HepG2 (cell line): Measurements from ENCODE around the gene CHD9NB. TPM values are rescaled to one million over a fixed set of nuclear protein-coding genes. Genes with fewer than 3 reads are reported as not detected.
A peak's percentile ranks its signal among the peaks of the same experiment; 100 is the strongest.
"Not testable (repeated sequence)": the region's sequence is repeated elsewhere in the genome, so short reads cannot be mapped to it uniquely, and the experiment has no call there.

ENCODE experiments used
- ATAC-seq: fragments of 200-7000 bp; cut with Tn5 transposase; 3 replicates; pipeline ENCODE4 v1.9.1; 2020; ENCODE audit warnings: mild to moderate bottlenecking, moderate library complexity
- BruUV-seq: library from RNA; stranded (reverse); fragments of 400-500 nt; replicated peaks from 2 replicates; lab custom pipeline; 2021; lab: Mats Ljungman, UMichigan
- CTCF ChIA-PET: fragments of 300-600 bp; formaldehyde crosslinking; extraction: SDS; loops from one replicate; lab custom pipeline; 2021; ENCODE audit warnings: low total read pairs, inconsistent platforms, low intra/inter-chr PET ratio; lab: Yijun Ruan, JAX
- POLR2A ChIA-PET: fragments of 350-600 bp; sonication (Branson Sonifier 250); formaldehyde crosslinking; loops from one replicate; lab custom pipeline; 2020; ENCODE audit warnings: antibody characterized with exemption, inconsistent platforms; lab: Yijun Ruan, JAX
- DNase-seq: peaks from one replicate; pipeline ENCODE4 v3.0.0-alpha.2; 2015; ENCODE audit warnings: low spot score
- FAIRE-seq: peaks from 3 replicates; lab custom pipeline; 2011; peaks lifted over from hg19 to GRCh38; lab: Jason Lieb, UNC
- H2AFZ ChIP-seq: one replicate; pipeline ENCODE4 v1.6.1; 2011; ENCODE audit warnings: low read length, inconsistent platforms
- H3K27ac ChIP-seq: fragments of 300-600 bp; 3 replicates; pipeline ENCODE4 v1.8.0; 2011; ENCODE audit warnings: mixed run types, mild to moderate bottlenecking, mixed read lengths, low read length, inconsistent platforms; ENCODE audit not compliant: insufficient read depth; ENCODE audit errors: extremely low read length
- H3K27me3 ChIP-seq, 2 experiments: fragments of 200-600 bp in 1 of 2; 2 replicates in 1 of 2; 3 replicates in 1 of 2; pipeline versions ENCODE4 v1.6.0 to v1.8.0; 2011; ENCODE audit warnings: low read length in 2 of 2, mild to moderate bottlenecking in 2 of 2, moderate library complexity in 2 of 2, inconsistent platforms in 1 of 2; ENCODE audit not compliant: insufficient read depth in 2 of 2, control insufficient read depth in 1 of 2
- H3K36me3 ChIP-seq, 2 experiments: fragments of 200-600 bp in 1 of 2; replicated peaks in 1 of 2; 2 replicates in 1 of 2; 3 replicates in 1 of 2; pipeline versions ENCODE4 v1.5.1 to v1.8.0; 2011; ENCODE audit warnings: low read length in 2 of 2, inconsistent platforms in 1 of 2; ENCODE audit not compliant: insufficient read depth in 2 of 2, control insufficient read depth in 1 of 2
- H3K4me1 ChIP-seq: 2 replicates; pipeline ENCODE4 v1.5.1; 2012; ENCODE audit warnings: low read length, inconsistent platforms; ENCODE audit not compliant: insufficient read depth
- H3K4me2 ChIP-seq: 2 replicates; pipeline ENCODE4 v1.6.0; 2011; ENCODE audit warnings: low read depth, low read length, inconsistent platforms
- H3K4me3 ChIP-seq, 3 experiments: fragments of 200-600 bp in 1 of 3; sonication (generic), shearing (Covaris generic) in 1 of 3; replicated peaks in 1 of 3; 2 replicates each; pipeline ENCODE4 v1.5.1; 2011 to 2016; ENCODE audit warnings: low read length in 3 of 3, inconsistent platforms in 2 of 3, low read depth in 2 of 3, mild to moderate bottlenecking in 2 of 3, control low read depth in 1 of 3, mixed read lengths in 1 of 3; ENCODE audit not compliant: insufficient read depth in 1 of 3
- H3K79me2 ChIP-seq: one replicate; pipeline ENCODE4 v1.6.1; 2011; ENCODE audit warnings: low read length, inconsistent platforms; ENCODE audit not compliant: insufficient read depth
- H3K9ac ChIP-seq: 2 replicates; pipeline ENCODE4 v1.6.0; 2011; ENCODE audit warnings: mild to moderate bottlenecking, low read depth, low read length, inconsistent platforms; ENCODE audit not compliant: insufficient read depth
- H3K9me3 ChIP-seq: 2 replicates; pipeline ENCODE4 v1.5.1; 2012; ENCODE audit warnings: mild to moderate bottlenecking, low read length
- H4K20me1 ChIP-seq: 2 replicates; pipeline ENCODE4 v1.6.0; 2011; ENCODE audit warnings: inconsistent platforms, mild to moderate bottlenecking, low read length, moderate library complexity; ENCODE audit not compliant: insufficient read depth
- HOXA5 ChIP-seq: sonication (generic); formaldehyde crosslinking; IDR thresholded peaks from 2 replicates; pipeline ENCODE4 v1.4.0; 2020; ENCODE audit warnings: missing genetic modification reagents
- IKZF1 ChIP-seq: fragments of 450-650 bp; IDR thresholded peaks from 2 replicates; pipeline ENCODE4 v1.7.1; 2016
- SMAD9 ChIP-seq: sonication (generic); formaldehyde crosslinking; IDR thresholded peaks from 2 replicates; pipeline ENCODE4 v1.5.1; 2020; ENCODE audit warnings: mild to moderate bottlenecking, missing genetic modification reagents
- SOX13 ChIP-seq, 3 experiments: fragments of 450-650 bp in 1 of 3; sonication (generic) in 1 of 3; formaldehyde crosslinking in 1 of 3; IDR thresholded peaks in 2 of 3; conservative IDR thresholded peaks in 1 of 3; 2 replicates each; pipeline versions ENCODE4 v1.5.0 to v1.6.1; 2016 to 2020; ENCODE audit warnings: antibody characterized with exemption in 1 of 3, mild to moderate bottlenecking in 1 of 3, missing compliant biosample characterization in 1 of 3, missing genetic modification reagents in 1 of 3, moderate library complexity in 1 of 3
- TBL1XR1 ChIP-seq: fragments of 150-350 bp; IDR thresholded peaks from 2 replicates; pipeline ENCODE4 v1.6.1; 2014; ENCODE audit warnings: borderline replicate concordance, low read length; ENCODE audit not compliant: partially characterized antibody
- TIGD3 ChIP-seq: sonication (generic); formaldehyde crosslinking; IDR thresholded peaks from 2 replicates; pipeline ENCODE4 v1.5.1; 2020; ENCODE audit warnings: mild to moderate bottlenecking, missing genetic modification reagents, borderline replicate concordance
- WIZ ChIP-seq: sonication (generic); formaldehyde crosslinking; IDR thresholded peaks from 2 replicates; pipeline ENCODE4 v1.5.1; 2020; ENCODE audit warnings: mild to moderate bottlenecking, missing genetic modification reagents
- ZBTB7B ChIP-seq: sonication (generic); formaldehyde crosslinking; IDR thresholded peaks from 2 replicates; pipeline ENCODE4 v1.4.0; 2020; ENCODE audit warnings: missing genetic modification reagents
- ZNF12 ChIP-seq: sonication (generic); formaldehyde crosslinking; IDR thresholded peaks from 2 replicates; pipeline ENCODE4 v1.5.0; 2020; ENCODE audit warnings: missing genetic modification reagents
- ZNF446 ChIP-seq: sonication (generic); formaldehyde crosslinking; IDR thresholded peaks from 2 replicates; pipeline ENCODE4 v1.5.0; 2020; ENCODE audit warnings: mild to moderate bottlenecking, missing genetic modification reagents
- ZNF577 ChIP-seq: sonication (generic); formaldehyde crosslinking; IDR thresholded peaks from 2 replicates; pipeline ENCODE4 v1.4.0; 2020; ENCODE audit warnings: mild to moderate bottlenecking, low read depth, missing genetic modification reagents, borderline replicate concordance
- ZNF850 ChIP-seq: sonication (generic); formaldehyde crosslinking; conservative IDR thresholded peaks from 2 replicates; pipeline ENCODE4 v1.9.0; 2021; ENCODE audit warnings: mild to moderate bottlenecking, missing genetic modification reagents
- WGBS: methylation state at CpG from one replicate; pipeline ENCODE4 v1.1.6; 2017; ENCODE audit warnings: low lambda C conversion rate; 5-methylcytosine and 5-hydroxymethylcytosine counted together
- in situ Hi-C: cut with HindIII; loops from 2 replicates; pipeline ENCODE4 v1.10.0; 2017; ENCODE audit warnings: low pct_unique_long_range_greater_than_20kb; ENCODE audit not compliant: extremely low pct_ligation_motif_present
- intact Hi-C: fragments of 100-400 bp; cut with micrococcal nuclease; formaldehyde crosslinking; loops from one replicate; pipeline ENCODE4 v1.10.0; 2022; ENCODE audit not compliant: unreplicated experiment
- polyA plus RNA-seq, 8 experiments: library from polyadenylated mRNA; depleted of rRNA in 3 of 8; stranded (reverse) in 7 of 8; unstranded in 1 of 8; fragments of >200 nt; fragmentation: Illumina TruSeq in 4 of 8; extraction: Trizol in 4 of 8; gene quantifications; 2 replicates each; pipeline versions ENCODE4 v1.2.1 to v1.2.3, GENCODE V29; 2011 to 2016; ENCODE audit warnings: low read depth in 4 of 8, missing spikeins in 1 of 8, mixed read lengths in 1 of 8; ENCODE audit not compliant: insufficient read depth in 1 of 8
- total RNA-seq, 5 experiments: library from RNA; depleted of rRNA; stranded (reverse); fragments of >200 nt; fragmentation: Illumina TruSeq; extraction: Trizol; gene quantifications; 2 replicates each; pipeline ENCODE4 v1.2.3, GENCODE V29; 2016; ENCODE audit warnings: low read depth in 1 of 5

CHD9NB gene
- total and polyA plus RNA-seq, 2 of the 13 experiments (the other 11 are each of a cell fraction or from before 2014, with no cell fraction given): 0.17 to 0.18 TPM

GRCh38 chr16:53053967-53054669 is 1.4 kb upstream of the CHD9NB start (continued):
- TF ChIP-seq ZNF12 (CRISPR knock-in tag) (no peak), ZNF446 (CRISPR knock-in tag) (no peak), TIGD3 (no peak), TBL1XR1 (no peak), ZNF850 (CRISPR knock-in tag) (0 out of 2 replicates have a peak, but pooled peaks have one; percentile 0), HOXA5 (CRISPR knock-in tag) (no peak), SMAD9 (CRISPR knock-in tag) (peak; percentile 48; the same call in 1 of the 2 replicates), WIZ (no peak), ZNF577 (CRISPR knock-in tag) (0 out of 2 replicates have a peak, but pooled peaks have one; percentile 16), SOX13 (IDR thresholded peaks at IDR 0.05) (no peak), SOX13 (CRISPR knock-in tag; conservative IDR thresholded peaks at IDR 0.05 in 1 of 2, IDR thresholded peaks at IDR 0.05 in 1 of 2) (no peak), IKZF1 (no peak), ZBTB7B (CRISPR knock-in tag) (no peak)

GRCh38 chr16:53051255-53051654 is 1.4 kb downstream of the CHD9NB start:
- H3K79me2 ChIP-seq, H3K9ac ChIP-seq, ATAC-seq, BruUV-seq, FAIRE-seq, H3K27ac ChIP-seq, H3K4me3 ChIP-seq, H3K27me3 ChIP-seq, H2AFZ ChIP-seq, H3K9me3 ChIP-seq, DNase-seq, H3K36me3 ChIP-seq, H3K4me2 ChIP-seq, CTCF ChIA-PET, H4K20me1 ChIP-seq: not testable (repeated sequence)
- in situ Hi-C loops: loop anchor here (10.0 kb wide), 4 partner anchors 74 to 384 kb away; partner anchors contain the start of gene RBL2
- H3K4me1 ChIP-seq: peaks cover 71% of the 10 kb centered on the region
- 95% methylated on average over 4 of the region's 4 CpGs for WGBS
- intact Hi-C loops: loop anchor here (10.0 kb wide), 1 partner anchor 464 kb away; no protein-coding TSS in a partner anchor
- POLR2A ChIA-PET: interaction anchor here (0.7 kb wide), 1 partner anchor 14 kb away, joined by 4 read pairs; no protein-coding TSS in a partner anchor
